Loucy (cell line): Measurements from ENCODE around the gene FBXL13.

Source experiments
- CTCF ChIP-seq: fragments of 200-600 bp; sonication (generic); conservative IDR thresholded peaks from 2 replicates; pipeline ENCODE4 v1.5.1; 2014; ENCODE audit warnings: mild to moderate bottlenecking, antibody characterized with exemption, low read length
- EZH2phosphoT487 ChIP-seq: fragments of 200-600 bp; IDR thresholded peaks from 2 replicates; pipeline ENCODE4 v1.6.1; 2018; ENCODE audit warnings: antibody characterized with exemption, mild to moderate bottlenecking, moderate library complexity, borderline replicate concordance

GRCh38 chr7:103120362-103120761 is 45.8 kb upstream of the FBXL13 start:
- TF ChIP-seq CTCF, result no peak
- no peak for TF ChIP-seq EZH2phosphoT487
